CD14-positive monocyte (primary cell): ENCODE data around the gene COLEC11. TPM values are rescaled to one million over a fixed set of nuclear protein-coding genes. Genes with fewer than 3 reads are reported as not detected.

Source experiments
- DNase-seq, 3 donors: peaks; one replicate each; pipeline ENCODE4 v3.0.0-alpha.2; 2011 to 2022
- H2AFZ ChIP-seq: 2 replicates; pipeline ENCODE4 v1.6.0; 2012; ENCODE audit warnings: mild to moderate bottlenecking, low read depth, low read length, inconsistent platforms; ENCODE audit not compliant: insufficient read depth, poor library complexity, severe bottlenecking
- H3K27ac ChIP-seq, 2 donors: 1 replicate in 1 of 2; 2 replicates in 1 of 2; pipeline ENCODE4 v1.5.1; 2012 to 2013; ENCODE audit warnings: low read length in 2 of 2, control low read depth in 1 of 2, inconsistent platforms in 1 of 2, low read depth in 1 of 2, mild to moderate bottlenecking in 1 of 2
- H3K27me3 ChIP-seq, 2 donors: one replicate each; pipeline versions ENCODE4 v1.6.0 to v1.6.1; 2011 to 2013; ENCODE audit warnings: low read length in 2 of 2; ENCODE audit not compliant: control insufficient read depth in 2 of 2, insufficient read depth in 2 of 2
- H3K36me3 ChIP-seq, 2 donors: replicated peaks in 1 of 2; 1 replicate in 1 of 2; 2 replicates in 1 of 2; pipeline versions ENCODE4 v1.5.1 to v1.6.1; 2012 to 2013; ENCODE audit warnings: low read length in 2 of 2, control low read depth in 1 of 2, inconsistent platforms in 1 of 2, mild to moderate bottlenecking in 1 of 2; ENCODE audit not compliant: insufficient read depth in 2 of 2, control insufficient read depth in 1 of 2
- H3K4me1 ChIP-seq, 2 donors: 1 replicate in 1 of 2; 2 replicates in 1 of 2; pipeline versions ENCODE4 v1.5.1 to v1.6.1; 2012 to 2013; ENCODE audit warnings: low read length in 2 of 2, control low read depth in 1 of 2, inconsistent platforms in 1 of 2, mild to moderate bottlenecking in 1 of 2, moderate library complexity in 1 of 2; ENCODE audit not compliant: insufficient read depth in 2 of 2, control insufficient read depth in 1 of 2
- H3K4me2 ChIP-seq: replicated peaks from 2 replicates; pipeline ENCODE3; 2012; ENCODE audit warnings: low read length, moderate library complexity, mild to moderate bottlenecking; ENCODE audit not compliant: poor library complexity, severe bottlenecking; ENCODE audit errors: extremely low read depth
- H3K4me3 ChIP-seq, 3 experiments: fragments of 200-600 bp in 1 of 3; sonication (generic) in 1 of 3; replicated peaks in 1 of 3; 1 replicate in 2 of 3; 2 replicates in 1 of 3; pipeline ENCODE4 v1.5.1; 2011 to 2013; ENCODE audit warnings: low read length in 3 of 3, mild to moderate bottlenecking in 3 of 3, control low read depth in 2 of 3, low read depth in 2 of 3, inconsistent platforms in 1 of 3, moderate library complexity in 1 of 3
- H3K79me2 ChIP-seq: 2 replicates; pipeline ENCODE4 v1.6.0; 2012; ENCODE audit warnings: mild to moderate bottlenecking, control low read depth, inconsistent platforms, low read length, moderate library complexity; ENCODE audit not compliant: insufficient read depth
- H3K9ac ChIP-seq: 2 replicates; pipeline ENCODE4 v1.6.0; 2017; ENCODE audit warnings: low read length, mild to moderate bottlenecking; ENCODE audit not compliant: insufficient read depth, poor library complexity, severe bottlenecking
- H3K9me3 ChIP-seq, 2 donors: replicated peaks in 1 of 2; 1 replicate in 1 of 2; 2 replicates in 1 of 2; pipeline versions ENCODE4 v1.5.1 to v1.6.1; 2012 to 2013; ENCODE audit warnings: low read length in 2 of 2, control low read depth in 1 of 2; ENCODE audit not compliant: control insufficient read depth in 1 of 2, insufficient read depth in 1 of 2
- H4K20me1 ChIP-seq: 2 replicates; pipeline ENCODE4 v1.6.0; 2012; ENCODE audit warnings: mild to moderate bottlenecking, low read length, control low read depth, moderate library complexity; ENCODE audit not compliant: insufficient read depth
- H3K27ac Mint-ChIP-seq, 7 donors: one replicate each; pipeline ENCODE4 v1.8.0; 2020; ENCODE audit warnings: mild to moderate bottlenecking in 7 of 7, mixed read lengths in 7 of 7, moderate library complexity in 6 of 7, inconsistent platforms in 2 of 7
- H3K27me3 Mint-ChIP-seq, 3 donors: one replicate each; pipeline ENCODE4 v1.8.0; 2021 to 2022; ENCODE audit warnings: low read depth in 3 of 3, mild to moderate bottlenecking in 3 of 3, mixed read lengths in 3 of 3, moderate library complexity in 3 of 3, inconsistent platforms in 1 of 3
- H3K36me3 Mint-ChIP-seq, 2 donors: one replicate each; pipeline ENCODE4 v1.8.0; 2020; ENCODE audit warnings: mixed read lengths in 2 of 2, inconsistent platforms in 1 of 2, mild to moderate bottlenecking in 1 of 2
- H3K4me1 Mint-ChIP-seq: one replicate; pipeline ENCODE4 v1.8.0; 2020; ENCODE audit warnings: mild to moderate bottlenecking, mixed read lengths
- H3K4me3 Mint-ChIP-seq, 2 donors: one replicate each; pipeline ENCODE4 v1.8.0; 2020; ENCODE audit warnings: mild to moderate bottlenecking in 2 of 2, mixed read lengths in 2 of 2, moderate library complexity in 1 of 2
- H3K9me3 Mint-ChIP-seq, 7 donors: one replicate each; pipeline ENCODE4 v1.8.0; 2020 to 2022; ENCODE audit warnings: mixed read lengths in 7 of 7, mild to moderate bottlenecking in 6 of 7, moderate library complexity in 6 of 7, inconsistent platforms in 2 of 7
- CTCF ChIP-seq: fragments of 200-600 bp; IDR thresholded peaks from one replicate; pipeline ENCODE4 v1.8.0; 2022; ENCODE audit warnings: antibody characterized with exemption, mild to moderate bottlenecking
- WGBS: methylation state at CpG from one replicate; pipeline ENCODE4 v1.1.5; 2013; ENCODE audit warnings: missing lambda C conversion rate; ENCODE audit not compliant: insufficient coverage; 5-methylcytosine and 5-hydroxymethylcytosine counted together
- intact Hi-C, 2 donors: fragments of 100-400 bp; cut with micrococcal nuclease; formaldehyde crosslinking; loops; one replicate each; pipeline versions ENCODE4 v1.15.0 to v1.15.1; 2023
- polyA plus RNA-seq, 3 donors: library from polyadenylated mRNA; depleted of rRNA in 1 of 3; unstranded in 2 of 3; stranded (reverse) in 1 of 3; fragments of 300-500 nt in 2 of 3; fragments of >200 nt in 1 of 3; fragmentation: Illumina TruSeq in 2 of 3; gene quantifications; 1 replicate in 2 of 3; 2 replicates in 1 of 3; pipeline ENCODE4 v1.2.3, GENCODE V29; 2012 to 2021

Gene COLEC11
- polyA plus RNA-seq, 3 donors, result not detected

GRCh38 chr2:3571284-3571683, 23.6 kb upstream of the COLEC11 start:
- no peak for DNase-seq
- Mint-ChIP-seq H3K27me3 (peaks cover 2 to 4% (median 2%) of the 10 kb centered on the region in 3 donors), H3K4me3 (no peak overlapping the region), H3K4me1 (peaks cover 6% of the 10 kb centered on the region), H3K36me3 (peaks cover 2 to 5% of the 10 kb centered on the region in 2 donors), H3K9me3 (peaks cover 0 to 12% (median 2%) of the 10 kb centered on the region in 7 donors), H3K27ac (no peak overlapping the region)
- Histone ChIP-seq H3K4me2 (no peak overlapping the region), H3K27ac (no peak overlapping the region), H3K9me3 (no peaks in the 10 kb centered on the region), H3K4me1 (peaks cover 12 to 13% of the 10 kb centered on the region in 2 donors), H2AFZ (no peak overlapping the region), H4K20me1 (peaks cover 5% of the 10 kb centered on the region), H3K4me3 (no peak overlapping the region), H3K36me3 (peaks cover 0 to under 1% of the 10 kb centered on the region in 2 donors), H3K79me2 (peaks cover 12% of the 10 kb centered on the region), H3K27me3 (no peaks in the 10 kb centered on the region), H3K9ac (no peak overlapping the region)
- intact Hi-C loops, result no loop called here
- 92% methylated on average over 2 of the region's 8 CpGs for WGBS
- no peak for TF ChIP-seq CTCF

GRCh38 chr2:3572620-3573019, 22.3 kb upstream of the COLEC11 start:
- no peak for TF ChIP-seq CTCF
- no peak overlapping the region for H3K9ac ChIP-seq
- peaks cover 2 to 4% (median 2%) of the 10 kb centered on the region in 3 donors for H3K27me3 Mint-ChIP-seq
- no peaks in the 10 kb centered on the region for H3K9me3 ChIP-seq
- DNase-seq, result no peak
- H3K4me1 ChIP-seq, result peaks cover 15 to 26% of the 10 kb centered on the region in 2 donors
- H4K20me1 ChIP-seq, result peaks cover 13% of the 10 kb centered on the region
- no peaks in the 10 kb centered on the region for H3K27me3 ChIP-seq
- WGBS, result 100% methylated on average over 1 of the region's 2 CpGs
- peak overlapping the region; percentile 6 for H2AFZ ChIP-seq
- peaks cover 15 to 16% of the 10 kb centered on the region in 2 donors for H3K36me3 Mint-ChIP-seq
- no peak overlapping the region for H3K4me3 Mint-ChIP-seq
- H3K4me2 ChIP-seq, result no peak overlapping the region
- H3K27ac Mint-ChIP-seq, result no peak overlapping the region
- H3K79me2 ChIP-seq, result peaks cover 26% of the 10 kb centered on the region
- no peak overlapping the region for H3K4me3 ChIP-seq
- H3K9me3 Mint-ChIP-seq, result peaks cover 0 to 8% (median 0%) of the 10 kb centered on the region in 7 donors
- no peak overlapping the region for H3K27ac ChIP-seq
- intact Hi-C loops, result no loop called here
- peaks cover 18% of the 10 kb centered on the region for H3K4me1 Mint-ChIP-seq
- peaks cover 11 to 14% of the 10 kb centered on the region in 2 donors for H3K36me3 ChIP-seq
